H1 (cell line): Measurements from ENCODE around the gene DHDH. TPM values are rescaled to one million over a fixed set of nuclear protein-coding genes. Genes with fewer than 3 reads are reported as not detected.

ENCODE experiments used
- BACH1 ChIP-seq: IDR thresholded peaks from 2 replicates; pipeline ENCODE4 v1.6.1; 2012; ENCODE audit warnings: low read length, improper control_type of control experiment
- CBX5 ChIP-seq: fragments of 300-800, 300-1000 bp; sonication (generic); IDR thresholded peaks from 2 replicates; pipeline ENCODE4 v1.7.1; 2016; ENCODE audit warnings: antibody characterized with exemption, low read length, low read depth
- CBX8 ChIP-seq: fragments of 300-800, 300-1000 bp; sonication (generic); IDR thresholded peaks from 2 replicates; pipeline ENCODE4 v1.7.1; 2016; ENCODE audit warnings: low read depth, low read length, borderline replicate concordance
- CHD1 ChIP-seq: IDR thresholded peaks from 2 replicates; pipeline ENCODE4 v1.6.1; 2012; ENCODE audit warnings: low read depth, low read length, improper control_type of control experiment
- GABPA ChIP-seq: IDR thresholded peaks from 2 replicates; pipeline ENCODE4 v1.6.1; 2011; ENCODE audit warnings: mild to moderate bottlenecking, low read length, moderate library complexity, borderline replicate concordance; ENCODE audit not compliant: insufficient read depth
- RAD21 ChIP-seq, 2 experiments: IDR thresholded peaks in 1 of 2; conservative IDR thresholded peaks in 1 of 2; 2 replicates each; pipeline ENCODE4 v1.6.1; 2011; ENCODE audit warnings: low read depth in 2 of 2, low read length in 2 of 2, improper control_type of control experiment in 1 of 2, inconsistent platforms in 1 of 2, mild to moderate bottlenecking in 1 of 2, moderate library complexity in 1 of 2
- SP4 ChIP-seq: IDR thresholded peaks from 2 replicates; pipeline ENCODE4 v1.6.1; 2012; ENCODE audit warnings: low read length, inconsistent platforms
- polyA plus RNA-seq, 7 experiments: library from polyadenylated mRNA; depleted of rRNA in 3 of 7; stranded (reverse) in 5 of 7; unstranded in 2 of 7; fragments of >200 nt in 5 of 7; fragments of 200-250 nt in 2 of 7; gene quantifications; 1 replicate in 5 of 7; 2 replicates in 1 of 7; 4 replicates in 1 of 7; pipeline versions ENCODE4 v1.2.1 to v1.2.3, GENCODE V29; 2011 to 2013; ENCODE audit warnings: missing spikeins in 2 of 7, mixed read lengths in 2 of 7
- total RNA-seq: library from RNA; stranded (reverse); fragmentation: NEBNext Ultra II Directional; extraction: Animal tissue kit (Norgen Biotek cat#: 25700); gene quantifications from 2 replicates; pipeline ENCODE4 v1.2.1, GENCODE V29; 2021
- TF ChIP-seq, protein P1 (sequence below): fragments of 300-600 bp; sonication (generic); IDR thresholded peaks from 2 replicates; pipeline ENCODE4 v1.7.1; 2012; ENCODE audit warnings: low read length, moderate library complexity, mild to moderate bottlenecking, inconsistent platforms; ENCODE audit not compliant: insufficient replicate concordance
- TF ChIP-seq, protein P2 (sequence below): IDR thresholded peaks from 2 replicates; pipeline ENCODE4 v1.6.1; 2012; ENCODE audit warnings: inconsistent platforms
- TF ChIP-seq, protein P3 (sequence below): IDR thresholded peaks from 2 replicates; pipeline ENCODE4 v1.6.1; 2011; ENCODE audit warnings: low read length, improper control_type of control experiment

The DHDH gene
- total and polyA plus RNA-seq, 2 of the 8 experiments (the other 6 are each of a cell fraction or from before 2014, with no cell fraction given): 2.2 to 2.8 TPM

DNA sequence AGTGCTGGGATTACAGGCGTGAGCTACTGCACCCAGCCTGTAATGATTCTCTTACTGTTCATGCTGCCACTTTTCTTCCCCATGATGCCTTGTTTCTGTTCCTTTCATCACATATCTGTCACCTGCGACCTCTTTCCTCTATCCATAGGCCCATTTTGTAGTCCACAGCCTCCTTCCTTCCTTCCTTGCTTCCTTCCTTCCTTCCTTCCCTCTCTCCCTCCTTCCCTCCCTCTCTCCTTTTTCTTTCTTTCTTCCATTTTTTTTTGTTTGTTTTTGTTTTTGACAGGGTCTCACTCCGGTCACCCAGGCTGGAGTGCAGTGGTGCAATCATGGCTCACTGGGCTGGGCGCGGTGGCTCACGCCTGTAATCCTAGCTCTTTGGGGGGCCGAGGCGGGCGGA is 55.4 kb downstream of the DHDH start (continued):
- TF ChIP-seq, protein P1, sequence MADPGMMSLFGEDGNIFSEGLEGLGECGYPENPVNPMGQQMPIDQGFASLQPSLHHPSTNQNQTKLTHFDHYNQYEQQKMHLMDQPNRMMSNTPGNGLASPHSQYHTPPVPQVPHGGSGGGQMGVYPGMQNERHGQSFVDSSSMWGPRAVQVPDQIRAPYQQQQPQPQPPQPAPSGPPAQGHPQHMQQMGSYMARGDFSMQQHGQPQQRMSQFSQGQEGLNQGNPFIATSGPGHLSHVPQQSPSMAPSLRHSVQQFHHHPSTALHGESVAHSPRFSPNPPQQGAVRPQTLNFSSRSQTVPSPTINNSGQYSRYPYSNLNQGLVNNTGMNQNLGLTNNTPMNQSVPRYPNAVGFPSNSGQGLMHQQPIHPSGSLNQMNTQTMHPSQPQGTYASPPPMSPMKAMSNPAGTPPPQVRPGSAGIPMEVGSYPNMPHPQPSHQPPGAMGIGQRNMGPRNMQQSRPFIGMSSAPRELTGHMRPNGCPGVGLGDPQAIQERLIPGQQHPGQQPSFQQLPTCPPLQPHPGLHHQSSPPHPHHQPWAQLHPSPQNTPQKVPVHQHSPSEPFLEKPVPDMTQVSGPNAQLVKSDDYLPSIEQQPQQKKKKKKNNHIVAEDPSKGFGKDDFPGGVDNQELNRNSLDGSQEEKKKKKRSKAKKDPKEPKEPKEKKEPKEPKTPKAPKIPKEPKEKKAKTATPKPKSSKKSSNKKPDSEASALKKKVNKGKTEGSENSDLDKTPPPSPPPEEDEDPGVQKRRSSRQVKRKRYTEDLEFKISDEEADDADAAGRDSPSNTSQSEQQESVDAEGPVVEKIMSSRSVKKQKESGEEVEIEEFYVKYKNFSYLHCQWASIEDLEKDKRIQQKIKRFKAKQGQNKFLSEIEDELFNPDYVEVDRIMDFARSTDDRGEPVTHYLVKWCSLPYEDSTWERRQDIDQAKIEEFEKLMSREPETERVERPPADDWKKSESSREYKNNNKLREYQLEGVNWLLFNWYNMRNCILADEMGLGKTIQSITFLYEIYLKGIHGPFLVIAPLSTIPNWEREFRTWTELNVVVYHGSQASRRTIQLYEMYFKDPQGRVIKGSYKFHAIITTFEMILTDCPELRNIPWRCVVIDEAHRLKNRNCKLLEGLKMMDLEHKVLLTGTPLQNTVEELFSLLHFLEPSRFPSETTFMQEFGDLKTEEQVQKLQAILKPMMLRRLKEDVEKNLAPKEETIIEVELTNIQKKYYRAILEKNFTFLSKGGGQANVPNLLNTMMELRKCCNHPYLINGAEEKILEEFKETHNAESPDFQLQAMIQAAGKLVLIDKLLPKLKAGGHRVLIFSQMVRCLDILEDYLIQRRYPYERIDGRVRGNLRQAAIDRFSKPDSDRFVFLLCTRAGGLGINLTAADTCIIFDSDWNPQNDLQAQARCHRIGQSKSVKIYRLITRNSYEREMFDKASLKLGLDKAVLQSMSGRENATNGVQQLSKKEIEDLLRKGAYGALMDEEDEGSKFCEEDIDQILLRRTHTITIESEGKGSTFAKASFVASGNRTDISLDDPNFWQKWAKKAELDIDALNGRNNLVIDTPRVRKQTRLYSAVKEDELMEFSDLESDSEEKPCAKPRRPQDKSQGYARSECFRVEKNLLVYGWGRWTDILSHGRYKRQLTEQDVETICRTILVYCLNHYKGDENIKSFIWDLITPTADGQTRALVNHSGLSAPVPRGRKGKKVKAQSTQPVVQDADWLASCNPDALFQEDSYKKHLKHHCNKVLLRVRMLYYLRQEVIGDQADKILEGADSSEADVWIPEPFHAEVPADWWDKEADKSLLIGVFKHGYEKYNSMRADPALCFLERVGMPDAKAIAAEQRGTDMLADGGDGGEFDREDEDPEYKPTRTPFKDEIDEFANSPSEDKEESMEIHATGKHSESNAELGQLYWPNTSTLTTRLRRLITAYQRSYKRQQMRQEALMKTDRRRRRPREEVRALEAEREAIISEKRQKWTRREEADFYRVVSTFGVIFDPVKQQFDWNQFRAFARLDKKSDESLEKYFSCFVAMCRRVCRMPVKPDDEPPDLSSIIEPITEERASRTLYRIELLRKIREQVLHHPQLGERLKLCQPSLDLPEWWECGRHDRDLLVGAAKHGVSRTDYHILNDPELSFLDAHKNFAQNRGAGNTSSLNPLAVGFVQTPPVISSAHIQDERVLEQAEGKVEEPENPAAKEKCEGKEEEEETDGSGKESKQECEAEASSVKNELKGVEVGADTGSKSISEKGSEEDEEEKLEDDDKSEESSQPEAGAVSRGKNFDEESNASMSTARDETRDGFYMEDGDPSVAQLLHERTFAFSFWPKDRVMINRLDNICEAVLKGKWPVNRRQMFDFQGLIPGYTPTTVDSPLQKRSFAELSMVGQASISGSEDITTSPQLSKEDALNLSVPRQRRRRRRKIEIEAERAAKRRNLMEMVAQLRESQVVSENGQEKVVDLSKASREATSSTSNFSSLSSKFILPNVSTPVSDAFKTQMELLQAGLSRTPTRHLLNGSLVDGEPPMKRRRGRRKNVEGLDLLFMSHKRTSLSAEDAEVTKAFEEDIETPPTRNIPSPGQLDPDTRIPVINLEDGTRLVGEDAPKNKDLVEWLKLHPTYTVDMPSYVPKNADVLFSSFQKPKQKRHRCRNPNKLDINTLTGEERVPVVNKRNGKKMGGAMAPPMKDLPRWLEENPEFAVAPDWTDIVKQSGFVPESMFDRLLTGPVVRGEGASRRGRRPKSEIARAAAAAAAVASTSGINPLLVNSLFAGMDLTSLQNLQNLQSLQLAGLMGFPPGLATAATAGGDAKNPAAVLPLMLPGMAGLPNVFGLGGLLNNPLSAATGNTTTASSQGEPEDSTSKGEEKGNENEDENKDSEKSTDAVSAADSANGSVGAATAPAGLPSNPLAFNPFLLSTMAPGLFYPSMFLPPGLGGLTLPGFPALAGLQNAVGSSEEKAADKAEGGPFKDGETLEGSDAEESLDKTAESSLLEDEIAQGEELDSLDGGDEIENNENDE: no peak
- TF ChIP-seq, protein P2, sequence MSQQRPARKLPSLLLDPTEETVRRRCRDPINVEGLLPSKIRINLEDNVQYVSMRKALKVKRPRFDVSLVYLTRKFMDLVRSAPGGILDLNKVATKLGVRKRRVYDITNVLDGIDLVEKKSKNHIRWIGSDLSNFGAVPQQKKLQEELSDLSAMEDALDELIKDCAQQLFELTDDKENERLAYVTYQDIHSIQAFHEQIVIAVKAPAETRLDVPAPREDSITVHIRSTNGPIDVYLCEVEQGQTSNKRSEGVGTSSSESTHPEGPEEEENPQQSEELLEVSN: no peak
- TF ChIP-seq BACH1 (no peak), CBX5 (no peak), RAD21 (IDR thresholded peaks at IDR 0.05 in 1 of 2, conservative IDR thresholded peaks at IDR 0.05 in 1 of 2; ENCODE audit: low read depth in 2 of 2, low read length in 2 of 2) (no peak), CBX8 (no peak), GABPA (no peak), SP4 (no peak), CHD1 (no peak)
- TF ChIP-seq, protein P3, sequence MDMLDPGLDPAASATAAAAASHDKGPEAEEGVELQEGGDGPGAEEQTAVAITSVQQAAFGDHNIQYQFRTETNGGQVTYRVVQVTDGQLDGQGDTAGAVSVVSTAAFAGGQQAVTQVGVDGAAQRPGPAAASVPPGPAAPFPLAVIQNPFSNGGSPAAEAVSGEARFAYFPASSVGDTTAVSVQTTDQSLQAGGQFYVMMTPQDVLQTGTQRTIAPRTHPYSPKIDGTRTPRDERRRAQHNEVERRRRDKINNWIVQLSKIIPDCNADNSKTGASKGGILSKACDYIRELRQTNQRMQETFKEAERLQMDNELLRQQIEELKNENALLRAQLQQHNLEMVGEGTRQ: no peak
- TF ChIP-seq, all 59 proteins: peak for 0
